T1000 (cell line): ENCODE measurements around the gene PMVK.

Source experiments
- DNase-seq: peaks from one replicate; lab custom pipeline; 2025; ENCODE audit warnings: mixed read lengths; lab: John Stamatoyannopoulos, UW

The PMVK gene

GRCh38 chr1:154966111-154966510 lies 29.6 kb upstream of the PMVK start:
- no peak for DNase-seq

DNA sequence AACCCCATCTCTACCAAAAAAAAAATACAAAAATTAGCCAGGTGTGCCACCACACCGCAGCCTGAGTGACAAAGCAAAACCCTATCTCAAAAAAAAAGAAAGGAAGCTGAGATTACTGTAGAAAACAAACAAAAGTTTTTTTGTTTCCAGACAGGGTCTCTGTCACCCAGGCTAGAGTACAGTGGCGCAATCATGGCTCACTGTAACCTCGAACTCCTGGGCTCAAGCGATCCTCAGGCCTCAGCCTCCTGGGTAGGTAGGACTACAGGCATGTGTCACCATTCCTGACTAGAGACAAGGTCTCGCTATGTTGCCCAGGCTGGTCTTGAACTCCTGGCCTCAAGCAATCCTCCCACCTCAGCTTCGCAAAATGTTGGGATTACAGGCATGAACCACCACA lies 27.8 kb upstream of the PMVK start:
- DNase-seq, result no peak

DNA sequence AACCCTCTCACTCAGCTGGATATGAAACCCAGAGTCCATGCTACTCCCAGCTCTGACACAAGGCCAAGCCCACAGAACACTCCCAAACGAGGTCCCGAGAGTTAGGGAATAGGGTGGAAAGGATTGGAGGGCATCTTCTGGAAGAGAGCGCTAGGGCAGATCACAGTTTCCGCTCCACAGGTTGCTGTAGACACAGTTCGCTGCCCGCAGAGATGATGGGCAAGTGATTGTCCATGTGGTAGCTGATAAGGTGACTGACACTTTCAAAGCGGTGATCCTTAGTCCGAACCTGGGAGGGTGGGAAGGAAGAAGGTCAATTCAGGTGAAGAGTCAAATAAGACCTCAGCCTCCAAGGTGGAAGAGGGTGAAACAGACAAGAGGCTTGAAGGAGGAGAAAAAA lies 27.1 kb upstream of the PMVK start:
- DNase-seq, result no peak

- no peak for DNase-seq
Measured at GRCh38 chr1:154962795-154963330, 26.3 kb upstream of the PMVK start.

- no peak for DNase-seq
Measured at GRCh38 chr1:154962156-154962749, 25.7 kb upstream of the PMVK start.

DNA sequence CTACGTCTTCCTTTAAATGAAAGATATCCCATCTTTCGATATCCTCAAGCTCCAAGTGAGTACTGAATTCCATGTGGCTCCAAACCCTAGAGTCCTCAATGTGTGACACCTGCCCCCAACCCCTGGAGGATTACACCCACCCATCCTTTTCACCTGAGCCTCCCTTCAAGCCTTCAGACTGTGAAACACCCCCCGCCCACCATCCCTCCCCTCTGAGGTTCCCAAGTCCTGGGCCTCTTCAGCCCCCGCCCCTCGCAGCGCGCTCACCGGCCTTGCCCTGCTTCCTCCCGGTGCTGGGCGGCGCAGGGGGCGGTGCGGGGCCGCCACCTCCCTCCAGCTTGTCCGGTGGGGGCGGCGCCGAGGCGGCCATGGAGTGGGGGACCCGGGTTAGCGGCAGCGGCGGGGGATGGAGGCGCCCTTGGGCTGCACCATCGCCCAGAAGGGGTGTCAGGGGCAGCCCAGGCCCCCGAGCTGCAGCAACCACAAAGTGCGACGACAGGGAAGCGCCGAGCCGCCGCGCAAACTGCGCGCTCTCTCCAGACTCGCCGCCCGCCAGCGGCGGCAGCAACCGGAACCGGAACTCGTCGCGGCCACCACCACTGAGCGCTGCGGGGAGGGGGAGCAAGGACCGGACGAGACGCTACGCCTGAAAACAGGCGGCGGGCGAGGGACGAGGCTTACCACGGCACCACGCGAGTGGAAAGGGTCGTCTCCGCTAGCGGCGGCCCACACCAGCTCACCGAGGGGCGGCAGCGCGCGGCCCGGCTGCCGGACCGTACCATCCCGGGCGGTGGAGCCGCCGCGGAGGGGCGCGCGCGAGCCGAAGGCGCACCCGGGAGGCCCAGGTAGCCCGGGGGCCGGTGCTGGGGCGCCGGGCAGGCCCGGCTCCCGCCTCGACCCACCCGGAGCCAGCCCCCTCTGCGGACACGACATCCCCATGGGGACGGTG lies 25.0 kb upstream of the PMVK start, which contains the start of gene PYGO2:
TSS of gene PYGO2 (minus strand) at position 576 of the 949 bp plus-strand sequence. CDS start at position 370, 206 bp downstream.
- DNase-seq, result peak; percentile 64

DNA sequence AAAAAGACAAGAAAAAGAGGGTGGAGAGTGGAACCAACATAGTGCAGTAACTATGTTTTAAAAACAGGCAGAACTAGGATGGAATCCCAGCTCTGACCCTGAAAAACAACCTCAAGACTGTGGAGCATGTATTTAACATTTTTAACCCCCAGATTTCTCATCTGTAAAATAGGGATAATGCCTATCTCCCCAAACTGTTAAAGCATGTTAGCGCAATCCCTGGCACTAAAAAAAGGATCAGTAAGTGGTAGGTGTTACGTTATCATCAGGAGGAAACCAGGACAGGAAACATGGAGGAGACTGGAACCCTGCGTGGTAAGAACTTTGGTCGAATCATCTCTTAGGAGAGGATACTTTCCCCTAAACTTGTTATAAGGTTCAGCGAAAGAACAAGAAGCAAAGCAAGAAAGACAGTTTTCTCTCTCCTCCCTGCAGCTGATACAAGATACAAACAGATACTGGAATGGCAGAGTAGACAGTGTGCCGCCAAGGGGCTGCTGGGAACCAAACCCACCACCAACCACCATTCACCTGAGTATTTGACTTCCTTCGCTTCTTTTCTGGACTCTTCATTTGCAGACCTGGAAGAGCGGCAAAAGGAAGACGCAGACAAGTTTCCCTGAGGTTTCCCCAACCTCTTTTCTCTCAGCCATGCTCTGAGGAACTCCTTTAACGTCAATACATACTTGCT lies 24.1 kb upstream of the PMVK start:
- DNase-seq, result no peak

DNA sequence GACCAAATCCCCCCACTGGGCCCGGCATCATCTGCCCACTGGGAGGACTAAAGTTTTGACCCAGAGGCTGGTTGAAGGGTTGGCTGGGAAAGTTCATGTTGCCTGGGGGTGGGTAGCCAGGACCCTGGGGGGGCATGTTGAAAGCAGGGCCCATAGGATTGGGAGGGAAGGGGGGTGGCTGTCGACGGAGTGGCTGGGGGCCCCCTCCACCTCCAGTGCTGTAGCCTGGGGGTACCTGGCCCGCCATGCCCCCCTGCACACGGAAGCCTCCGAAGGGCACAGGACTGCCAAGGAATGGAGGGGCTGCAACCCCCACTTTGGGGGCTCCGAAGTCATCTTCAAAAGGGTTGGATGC lies 22.9 kb upstream of the PMVK start:
- no peak for DNase-seq

DNA sequence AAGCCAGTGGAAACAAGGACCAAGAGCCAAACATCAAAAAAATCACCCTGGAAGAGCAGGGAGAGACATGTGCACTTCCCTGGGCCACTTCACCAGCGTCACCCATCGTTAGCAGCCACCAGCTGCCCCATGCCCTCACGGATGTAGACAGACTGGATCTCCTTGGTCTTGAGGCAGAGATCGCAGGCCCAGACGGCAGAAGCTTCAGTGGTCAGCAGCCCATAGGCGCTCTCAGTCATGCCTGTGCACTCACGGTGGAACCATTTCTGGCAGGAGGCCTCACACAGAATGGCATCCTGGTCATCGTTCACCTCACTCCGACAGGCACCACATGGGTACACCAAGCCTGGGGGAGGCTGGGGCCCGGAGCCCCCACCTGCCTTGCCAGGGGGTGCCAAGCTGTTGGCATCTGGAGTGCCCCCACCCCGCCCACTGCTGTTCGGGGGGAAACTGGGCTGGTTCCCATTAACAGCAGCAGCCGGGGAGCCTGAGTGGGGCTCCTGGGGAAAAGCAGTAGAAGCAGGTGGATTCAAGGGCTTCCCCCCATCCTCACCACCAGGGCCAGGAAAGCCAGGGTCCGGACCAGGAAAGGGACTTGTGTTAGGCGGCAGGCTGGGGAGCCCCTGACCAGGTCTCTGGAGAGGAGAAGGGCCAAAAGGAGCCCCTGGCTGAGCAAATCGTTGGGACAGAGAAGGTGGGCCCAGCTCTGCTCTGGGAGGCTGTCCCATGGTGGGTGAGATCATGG lies 22.3 kb upstream of the PMVK start:
- DNase-seq, result no peak

GRCh38 chr1:154958036-154958435 lies 21.5 kb upstream of the PMVK start:
- no peak for DNase-seq

DNA sequence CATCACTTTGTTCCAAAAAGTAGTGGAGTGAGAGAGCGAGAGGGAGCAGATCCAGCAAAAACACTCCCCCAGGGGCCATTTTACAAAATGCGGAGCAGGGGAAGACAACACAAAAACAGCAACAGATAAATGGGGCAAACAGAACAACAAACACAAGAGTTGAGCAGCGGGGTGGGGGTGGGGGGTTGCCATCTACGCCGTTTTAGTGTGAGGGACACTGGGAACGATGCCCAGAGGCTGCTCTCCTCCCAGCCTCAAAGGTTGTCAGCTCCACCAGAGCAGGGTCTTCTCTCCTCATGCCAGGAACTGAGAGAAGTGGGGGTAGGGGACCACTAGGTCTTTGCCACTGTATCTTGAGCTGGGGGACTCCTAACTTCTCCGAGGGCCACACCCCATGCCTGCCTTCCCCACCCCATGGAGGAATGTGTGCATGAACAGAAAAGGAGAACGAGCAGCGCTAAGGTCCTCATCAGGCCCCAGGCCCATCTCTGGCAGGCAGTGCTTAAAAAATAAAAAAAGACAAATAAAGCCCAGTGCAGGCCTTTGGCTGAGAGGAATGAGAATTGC lies 20.7 kb upstream of the PMVK start:
- no peak for DNase-seq

DNA sequence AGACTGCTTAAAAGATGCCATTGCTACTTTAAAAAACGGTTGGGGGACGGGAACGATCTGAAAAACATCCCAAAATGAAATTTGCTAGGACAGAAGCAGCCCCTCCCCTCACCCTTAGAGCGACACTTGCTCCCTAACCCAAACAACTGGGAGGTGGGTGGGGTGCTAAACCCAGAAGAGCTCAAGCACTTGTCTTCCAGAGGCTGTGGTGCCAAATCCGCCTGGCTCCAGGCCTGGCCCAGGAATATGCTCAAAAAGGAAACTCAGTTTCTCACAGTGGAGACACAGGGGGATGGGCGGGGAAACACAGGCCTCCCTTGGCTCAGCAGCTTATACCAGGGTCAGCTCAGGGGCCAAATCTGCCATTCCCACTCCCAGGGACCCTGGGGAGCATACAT lies 20.0 kb upstream of the PMVK start:
- no peak for DNase-seq

DNA sequence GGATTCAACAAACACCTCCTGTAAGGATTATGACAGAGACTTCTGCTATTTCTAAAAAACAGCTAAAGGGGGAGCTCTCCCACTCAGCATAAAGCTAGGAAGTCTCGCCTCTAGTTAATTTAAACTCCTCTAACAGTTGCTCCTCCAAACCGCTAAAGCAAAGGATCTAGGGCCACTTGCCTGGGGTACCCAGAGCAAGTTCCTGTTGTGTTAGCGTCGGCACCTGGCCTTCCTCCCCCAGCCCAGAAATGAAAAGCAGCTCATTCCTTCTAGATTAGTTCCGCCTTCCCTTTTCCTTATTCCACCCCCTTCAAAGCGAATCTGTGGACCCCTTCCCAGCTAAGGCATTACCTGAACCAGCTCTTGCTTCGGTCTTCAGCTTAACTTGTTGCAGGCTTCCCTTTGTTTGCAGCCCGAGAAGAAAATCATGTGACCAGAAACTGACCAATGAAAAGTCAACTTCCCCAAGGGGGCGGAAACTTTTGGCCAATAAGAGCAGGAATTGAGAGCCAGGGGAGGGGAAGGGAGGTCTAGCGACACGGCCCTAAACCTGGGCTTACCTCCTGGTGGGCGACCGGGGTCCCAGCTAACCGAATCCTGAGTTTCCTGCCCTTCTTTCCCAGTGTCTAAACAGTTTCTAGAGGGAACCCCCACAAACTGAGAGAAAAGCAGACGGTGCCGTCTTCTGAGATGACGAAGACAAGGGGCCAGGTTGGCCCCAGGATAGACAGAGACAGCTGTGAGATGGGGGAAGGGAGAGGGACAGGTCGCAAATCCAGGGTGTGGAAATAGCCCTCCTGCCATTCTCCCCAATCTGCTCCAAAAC lies 19.4 kb upstream of the PMVK start, which contains the start of gene PBXIP1:
TSS of gene PBXIP1 (minus strand) at position 382 of the 826 bp plus-strand sequence. CDS start 2,378 bp downstream, outside the sequence.
- DNase-seq, result peak; percentile 76

- peak; percentile 23 for DNase-seq
Measured at GRCh38 chr1:154955039-154955717, 18.7 kb upstream of the PMVK start.

DNA sequence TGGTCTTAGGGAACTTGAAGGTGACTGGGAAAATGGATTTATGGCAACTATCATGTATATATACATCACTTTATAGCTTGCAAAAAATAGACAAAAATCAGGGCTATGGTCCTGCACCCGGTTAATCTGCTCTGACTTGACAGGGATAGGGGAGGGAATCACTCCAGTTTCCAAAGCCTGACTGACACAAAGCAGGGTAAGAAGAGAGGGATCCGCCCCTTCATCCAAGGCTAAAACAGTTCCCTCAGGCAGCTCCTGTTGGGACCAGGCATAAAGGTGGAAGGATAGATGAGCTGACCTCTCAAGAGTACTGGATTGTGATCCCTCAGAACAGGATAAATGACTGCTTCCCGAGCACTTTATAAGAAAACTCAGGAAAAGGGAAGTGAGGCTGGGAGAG lies 18.0 kb upstream of the PMVK start:
- DNase-seq, result no peak

DNA sequence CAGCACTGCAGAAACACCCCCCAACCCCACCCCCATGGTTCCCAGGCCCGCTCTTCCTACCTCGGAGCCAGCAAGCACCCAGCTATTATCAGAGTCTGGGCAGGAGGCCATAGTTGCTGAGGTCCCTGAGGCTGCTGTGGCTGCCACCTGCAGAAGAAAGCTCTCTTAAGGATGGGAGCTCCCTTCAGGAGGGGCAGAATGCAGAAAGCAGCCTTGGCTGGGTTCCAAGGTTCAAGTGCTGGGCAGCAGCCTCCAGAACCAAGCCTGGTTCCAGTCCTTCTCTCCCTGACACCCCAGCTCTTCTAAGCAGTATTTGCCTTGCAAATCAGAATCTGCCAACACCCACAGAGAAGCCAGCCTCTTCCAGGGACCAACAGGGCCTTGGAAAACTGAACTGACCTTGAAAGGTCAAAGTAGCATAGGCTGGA lies 17.1 kb upstream of the PMVK start:
- DNase-seq, result no peak

- DNase-seq, result no peak
Measured at GRCh38 chr1:154952664-154953063, 16.1 kb upstream of the PMVK start.

GRCh38 chr1:154951901-154952657 lies 15.6 kb upstream of the PMVK start:
- DNase-seq, result no peak

DNA sequence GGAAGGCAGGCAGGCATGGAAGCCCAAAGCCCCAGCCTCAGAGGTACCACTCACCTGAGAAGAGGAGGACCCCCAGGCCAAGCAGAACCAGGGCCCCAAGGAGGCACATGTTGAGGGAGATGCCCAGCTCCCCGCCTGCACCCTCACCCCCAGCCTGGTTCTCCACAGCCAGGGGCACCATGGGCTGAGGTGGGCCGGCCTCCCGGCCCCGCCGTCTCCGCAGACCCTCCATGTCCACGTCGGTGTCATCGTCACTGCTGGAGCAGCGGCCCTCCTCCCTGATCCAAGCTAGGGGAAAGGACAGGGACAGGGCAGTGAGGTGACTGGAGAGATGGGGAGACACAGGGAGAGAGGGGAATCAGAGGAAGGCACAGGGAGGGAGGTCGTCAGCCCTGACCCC lies 11.6 kb upstream of the PMVK start:
- no peak for DNase-seq
